Measurements from ENCODE around the gene DSCAML1.

DSCAML1 gene

GRCh38 chr11:117573326-117573725 is 223.7 kb downstream of the DSCAML1 start:
- DNase-seq: no peak

GRCh38 chr11:117572671-117573070 is 224.3 kb downstream of the DSCAML1 start:
- no peak for DNase-seq

GRCh38 chr11:117572129-117572528 is 224.9 kb downstream of the DSCAML1 start:
- DNase-seq: no peak

- peak; percentile 20 for DNase-seq
Measured at GRCh38 chr11:117570701-117571100, 226.3 kb downstream of the DSCAML1 start.

- DNase-seq: no peak
Measured at GRCh38 chr11:117569911-117570310, 227.1 kb downstream of the DSCAML1 start.

GRCh38 chr11:117565709-117566108 is 231.3 kb downstream of the DSCAML1 start:
- DNase-seq: no peak

- DNase-seq: no peak
Measured at GRCh38 chr11:117564321-117564720, 232.7 kb downstream of the DSCAML1 start.

GRCh38 chr11:117563556-117563955 is 233.5 kb downstream of the DSCAML1 start:
- no peak for DNase-seq

GRCh38 chr11:117562136-117562535 is 234.9 kb downstream of the DSCAML1 start:
- no peak for DNase-seq

GRCh38 chr11:117560780-117561530 is 236.1 kb downstream of the DSCAML1 start:
- DNase-seq: peak; percentile 84

- DNase-seq: no peak
Measured at GRCh38 chr11:117559698-117560097, 237.3 kb downstream of the DSCAML1 start.

- DNase-seq: no peak
Measured at GRCh38 chr11:117557361-117557760, 239.7 kb downstream of the DSCAML1 start.

- DNase-seq: no peak
Measured at GRCh38 chr11:117554601-117555333, 242.2 kb downstream of the DSCAML1 start.

GRCh38 chr11:117552626-117553025 is 244.4 kb downstream of the DSCAML1 start:
- DNase-seq: no peak

- no peak for DNase-seq
Measured at GRCh38 chr11:117551761-117552343, 245.2 kb downstream of the DSCAML1 start.

- DNase-seq: no peak
Measured at GRCh38 chr11:117550466-117550865, 246.6 kb downstream of the DSCAML1 start.

- DNase-seq: no peak
Measured at GRCh38 chr11:117549417-117549816, 247.6 kb downstream of the DSCAML1 start.

GRCh38 chr11:117548876-117549275 is 248.1 kb downstream of the DSCAML1 start:
- DNase-seq: no peak

GRCh38 chr11:117547946-117548345 is 249.1 kb downstream of the DSCAML1 start:
- DNase-seq: no peak

- peak; percentile 92 for DNase-seq
Measured at GRCh38 chr11:117547195-117547850, 249.7 kb downstream of the DSCAML1 start.

GRCh38 chr11:117546431-117547194 is 250.4 kb downstream of the DSCAML1 start:
- peak; percentile 90 for DNase-seq

GRCh38 chr11:117545706-117546105 is 251.3 kb downstream of the DSCAML1 start:
- no peak for DNase-seq

Data from NCI-H69 (cell line).